Smooth muscle cell (in vitro differentiated cells): Measurements from ENCODE around the gene PDF. TPM values are rescaled to one million over a fixed set of nuclear protein-coding genes. Genes with fewer than 3 reads are reported as not detected.

Experiments used
- DNase-seq: peaks from one replicate; lab custom pipeline; 2025; ENCODE audit not compliant: unreplicated experiment; lab: John Stamatoyannopoulos, UW
- H2AFZ ChIP-seq: fragments of 200-600 bp; sonication (generic); 2 replicates; pipeline ENCODE4 v1.6.0; 2016; ENCODE audit warnings: antibody characterized with exemption, low read depth, mild to moderate bottlenecking
- H3F3A ChIP-seq: fragments of 200-600 bp; sonication (generic); 2 replicates; pipeline ENCODE4 v1.6.0; 2017; ENCODE audit warnings: antibody characterized with exemption, low read depth
- H3K27ac ChIP-seq: fragments of 200-600 bp; sonication (generic); 2 replicates; pipeline ENCODE4 v1.5.1; 2016; ENCODE audit warnings: low read depth, mild to moderate bottlenecking
- H3K27me3 ChIP-seq: fragments of 200-600 bp; sonication (generic); 2 replicates; pipeline ENCODE4 v1.6.1; 2016; ENCODE audit warnings: low read depth, mild to moderate bottlenecking
- H3K36me3 ChIP-seq: fragments of 200-600 bp; sonication (generic); 2 replicates; pipeline ENCODE4 v1.5.1; 2016; ENCODE audit warnings: low read depth
- H3K4me1 ChIP-seq: fragments of 200-600 bp; sonication (generic); 2 replicates; pipeline ENCODE4 v1.5.1; 2016; ENCODE audit warnings: low read depth
- H3K4me2 ChIP-seq: fragments of 200-600 bp; sonication (generic); 2 replicates; pipeline ENCODE4 v1.6.0; 2016; ENCODE audit warnings: mild to moderate bottlenecking
- H3K4me3 ChIP-seq: fragments of 200-600 bp; sonication (generic); 2 replicates; pipeline ENCODE4 v1.5.1; 2016; ENCODE audit warnings: mild to moderate bottlenecking
- H3K79me2 ChIP-seq: fragments of 200-600 bp; sonication (generic); 2 replicates; pipeline ENCODE4 v1.6.0; 2016; ENCODE audit warnings: low read depth, mild to moderate bottlenecking
- H3K9ac ChIP-seq: fragments of 200-600 bp; sonication (generic); 2 replicates; pipeline ENCODE4 v1.6.0; 2016; ENCODE audit warnings: low read depth
- H3K9me3 ChIP-seq: fragments of 200-600 bp; sonication (generic); replicated peaks from 2 replicates; pipeline ENCODE4 v1.5.1; 2016; ENCODE audit warnings: low read depth
- H4K20me1 ChIP-seq: fragments of 200-600 bp; sonication (generic); 2 replicates; pipeline ENCODE4 v1.6.0; 2016; ENCODE audit warnings: low read depth
- WGBS: methylation state at CpG from one replicate; pipeline ENCODE4 v1.1.7; 2016; ENCODE audit warnings: low lambda C conversion rate; 5-methylcytosine and 5-hydroxymethylcytosine counted together
- polyA plus RNA-seq: library from polyadenylated mRNA; unstranded; fragments of >200 nt; fragmentation: Nextera tagmentation; extraction: Ambion mirVana; gene quantifications from 2 replicates; pipeline ENCODE4 v1.2.1, GENCODE V29; 2016
- total RNA-seq: library from RNA; depleted of rRNA; stranded (reverse); fragments of >200 nt; gene quantifications from 2 replicates; pipeline ENCODE4 v1.2.3, GENCODE V29; 2014
- TF ChIP-seq, protein P1 (sequence below): fragments of 200-600 bp; sonication (generic); IDR thresholded peaks from 2 replicates; pipeline ENCODE4 v1.5.1; 2017; ENCODE audit warnings: borderline replicate concordance, mild to moderate bottlenecking, antibody characterized with exemption; ENCODE audit not compliant: insufficient read depth, poor library complexity, severe bottlenecking

The PDF gene
- total and polyA plus RNA-seq, 2 experiments from 2014 or later = 4.4 to 5.4 TPM

DNA sequence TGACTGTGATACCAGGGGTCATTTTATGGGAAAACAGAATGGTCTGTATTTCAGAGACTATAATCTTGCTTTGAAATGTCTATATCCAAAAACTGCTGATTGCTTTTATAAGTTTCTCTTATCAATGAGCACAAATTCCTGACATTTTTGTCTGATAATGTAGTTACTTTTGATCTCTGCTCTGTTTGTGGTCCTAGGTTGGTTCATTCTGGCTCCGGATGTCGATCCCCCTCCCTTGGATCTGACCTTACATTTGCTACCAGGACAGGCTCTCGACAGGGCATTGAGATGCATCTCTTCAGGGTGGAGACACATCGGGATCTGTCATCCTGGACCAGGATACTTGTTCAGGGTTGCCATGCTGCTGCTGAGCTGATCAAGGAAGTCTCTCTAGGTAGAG, 46.5 kb downstream of the PDF start:
- 74% methylated on average over 4 of the region's 4 CpGs for WGBS
- no peak overlapping the region for H3K27ac ChIP-seq
- TF ChIP-seq, protein P1, sequence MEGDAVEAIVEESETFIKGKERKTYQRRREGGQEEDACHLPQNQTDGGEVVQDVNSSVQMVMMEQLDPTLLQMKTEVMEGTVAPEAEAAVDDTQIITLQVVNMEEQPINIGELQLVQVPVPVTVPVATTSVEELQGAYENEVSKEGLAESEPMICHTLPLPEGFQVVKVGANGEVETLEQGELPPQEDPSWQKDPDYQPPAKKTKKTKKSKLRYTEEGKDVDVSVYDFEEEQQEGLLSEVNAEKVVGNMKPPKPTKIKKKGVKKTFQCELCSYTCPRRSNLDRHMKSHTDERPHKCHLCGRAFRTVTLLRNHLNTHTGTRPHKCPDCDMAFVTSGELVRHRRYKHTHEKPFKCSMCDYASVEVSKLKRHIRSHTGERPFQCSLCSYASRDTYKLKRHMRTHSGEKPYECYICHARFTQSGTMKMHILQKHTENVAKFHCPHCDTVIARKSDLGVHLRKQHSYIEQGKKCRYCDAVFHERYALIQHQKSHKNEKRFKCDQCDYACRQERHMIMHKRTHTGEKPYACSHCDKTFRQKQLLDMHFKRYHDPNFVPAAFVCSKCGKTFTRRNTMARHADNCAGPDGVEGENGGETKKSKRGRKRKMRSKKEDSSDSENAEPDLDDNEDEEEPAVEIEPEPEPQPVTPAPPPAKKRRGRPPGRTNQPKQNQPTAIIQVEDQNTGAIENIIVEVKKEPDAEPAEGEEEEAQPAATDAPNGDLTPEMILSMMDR = no peak

DNA sequence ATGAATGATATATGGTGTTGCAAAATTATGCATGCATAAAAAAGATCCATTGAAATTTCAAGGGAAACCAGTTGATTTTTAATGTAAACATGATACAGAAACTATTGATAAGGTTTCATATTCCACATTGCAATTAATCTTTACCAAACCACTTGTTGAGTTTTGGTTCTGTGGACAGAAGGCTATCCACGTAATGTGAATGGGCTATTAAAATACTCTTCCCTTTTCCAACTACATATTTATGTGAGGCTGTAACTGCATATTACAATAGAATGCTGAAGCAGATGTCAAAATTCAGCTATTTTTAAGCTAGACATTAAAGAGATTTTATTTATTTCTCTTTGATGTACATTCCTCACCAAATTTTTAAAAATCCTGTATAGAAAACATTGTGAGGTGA, 53.0 kb downstream of the PDF start:
- WGBS = 76% methylated on average over 1 of the region's 1 CpG
- no peaks in the 10 kb centered on the region for H3F3A ChIP-seq
- H3K27ac ChIP-seq = no peak overlapping the region
- H3K4me1 ChIP-seq = no peaks in the 10 kb centered on the region
- H3K9me3 ChIP-seq = no peaks in the 10 kb centered on the region
- no peak overlapping the region for H3K4me3 ChIP-seq
- no peak overlapping the region for H3K9ac ChIP-seq
- no peak overlapping the region for H2AFZ ChIP-seq
- H3K27me3 ChIP-seq = no peaks in the 10 kb centered on the region
- no peak for DNase-seq
- H3K79me2 ChIP-seq = no peaks in the 10 kb centered on the region
- no peak overlapping the region for H3K4me2 ChIP-seq
- H4K20me1 ChIP-seq = no peaks in the 10 kb centered on the region
- TF ChIP-seq, protein P1 = no peak
- H3K36me3 ChIP-seq = no peaks in the 10 kb centered on the region

More for the DNA sequence above, 46.5 kb downstream of the PDF start:
- Histone ChIP-seq H3K4me2 (no peak overlapping the region), H3K9me3 (no peaks in the 10 kb centered on the region), H4K20me1 (no peaks in the 10 kb centered on the region), H3F3A (no peaks in the 10 kb centered on the region), H3K9ac (no peak overlapping the region), H2AFZ (no peak overlapping the region), H3K36me3 (no peaks in the 10 kb centered on the region), H3K4me1 (no peaks in the 10 kb centered on the region), H3K4me3 (no peak overlapping the region), H3K79me2 (no peaks in the 10 kb centered on the region), H3K27me3 (no peaks in the 10 kb centered on the region)
- DNase-seq = no peak

Other genes with a start within 250 kb of the PDF start
- gene HAS3, start 224.9 kb downstream of the PDF start, total RNA-seq = 1.2 and 2.7 TPM in 2 replicates
- gene HAS3, start 224.9 kb downstream of the PDF start, polyA plus RNA-seq = 0.39 and 1.1 TPM in 2 replicates
- 74.2 and 77.7 TPM in 2 replicates for gene CHTF8, start 198.0 kb downstream of the PDF start, total RNA-seq
- gene CHTF8, start 198.0 kb downstream of the PDF start, polyA plus RNA-seq = 70.8 and 83.8 TPM in 2 replicates
- gene UTP4, start 197.9 kb downstream of the PDF start, total RNA-seq = 13.8 and 20.4 TPM in 2 replicates
- gene UTP4, start 197.9 kb downstream of the PDF start, polyA plus RNA-seq = 29.0 and 32.8 TPM in 2 replicates
- 11.0 and 25.9 TPM in 2 replicates for gene SNTB2, start 143.4 kb downstream of the PDF start, total RNA-seq
- 17.1 and 19.2 TPM in 2 replicates for gene SNTB2, start 143.4 kb downstream of the PDF start, polyA plus RNA-seq
- gene VPS4A, start 19.2 kb downstream of the PDF start, total RNA-seq = 18.7 and 21.5 TPM in 2 replicates
- gene VPS4A, start 19.2 kb downstream of the PDF start, polyA plus RNA-seq = 39.9 and 48.1 TPM in 2 replicates
- gene COG8, start 9.0 kb upstream of the PDF start, total RNA-seq = 33.5 and 35.6 TPM in 2 replicates
- gene COG8, start 9.0 kb upstream of the PDF start, polyA plus RNA-seq = 26.6 and 37.2 TPM in 2 replicates
- 13.3 and 17.0 TPM in 2 replicates for gene NIP7, start 9.2 kb upstream of the PDF start, total RNA-seq
- 20.0 and 20.3 TPM in 2 replicates for gene NIP7, start 9.2 kb upstream of the PDF start, polyA plus RNA-seq
- gene TMED6, start 21.2 kb upstream of the PDF start, total RNA-seq = 0.27 TPM in 1 of 2 replicates, not detected in the other
- gene TMED6, start 21.2 kb upstream of the PDF start, polyA plus RNA-seq = 0.23 and 1.3 TPM in 2 replicates
- 13.5 and 17.8 TPM in 2 replicates for gene TERF2, start 55.4 kb upstream of the PDF start, total RNA-seq
- gene TERF2, start 55.4 kb upstream of the PDF start, polyA plus RNA-seq = 23.7 and 24.0 TPM in 2 replicates
- 47.4 and 64.0 TPM in 2 replicates for gene CYB5B, start 94.0 kb upstream of the PDF start, total RNA-seq
- gene CYB5B, start 94.0 kb upstream of the PDF start, polyA plus RNA-seq = 94.0 and 99.8 TPM in 2 replicates
- gene NFAT5, start 235.4 kb upstream of the PDF start, total RNA-seq = 33.5 and 44.3 TPM in 2 replicates
- gene NFAT5, start 235.4 kb upstream of the PDF start, polyA plus RNA-seq = 4.2 and 10.0 TPM in 2 replicates